Jurkat, Clone E6-1 (cell line): ENCODE measurements around the gene RECQL. TPM values are rescaled to one million over a fixed set of nuclear protein-coding genes. Genes with fewer than 3 reads are reported as not detected.
A peak's percentile ranks its signal among the peaks of the same experiment; 100 is the strongest.

Experiments used
- DNase-seq: peaks from one replicate; pipeline ENCODE4 v3.0.0-alpha.2; 2011; ENCODE audit warnings: low read depth, low spot score
- H3K4me3 ChIP-seq: 2 replicates; pipeline ENCODE4 v1.5.1; 2011; ENCODE audit warnings: mild to moderate bottlenecking, low read length, control low read depth, moderate library complexity
- polyA plus RNA-seq: library from polyadenylated mRNA; unstranded; fragments of >200 nt; gene quantifications from one replicate; pipeline ENCODE4 v1.2.1, GENCODE V29; 2012; ENCODE audit warnings: missing spikeins; ENCODE audit not compliant: insufficient read length, insufficient read depth

Gene RECQL
- polyA plus RNA-seq, result 54.2 TPM

GRCh38 chr12:21501258-21502163 lies at the start of gene RECQL, which contains the start of gene GOLT1B:
Gene RECQL, minus strand, starts transcription at chr12:21501635. Its CDS starts 2,065 bp downstream, at chr12:21499570.
Gene GOLT1B, plus strand, starts transcription at chr12:21501789. Its CDS starts 135 bp downstream, at chr12:21501924.
- H3K4me3 ChIP-seq, result peak within 1 kb of the TSS; percentile 89
- DNase-seq, result peak; percentile 97

- DNase-seq, result no peak
- H3K4me3 ChIP-seq, result no peak overlapping the region
Observed at GRCh38 chr12:21547437-21547836, 46.0 kb upstream of the RECQL start.

GRCh38 chr12:21546716-21547115 lies 45.3 kb upstream of the RECQL start:
- H3K4me3 ChIP-seq, result no peak overlapping the region
- DNase-seq, result no peak

- no peak for DNase-seq
- H3K4me3 ChIP-seq, result no peak overlapping the region
Observed at GRCh38 chr12:21545557-21545956, 44.1 kb upstream of the RECQL start.

GRCh38 chr12:21543151-21543550 lies 41.7 kb upstream of the RECQL start:
- DNase-seq, result no peak
- H3K4me3 ChIP-seq, result no peak overlapping the region

GRCh38 chr12:21542403-21542802 lies 41.0 kb upstream of the RECQL start:
- DNase-seq, result no peak
- H3K4me3 ChIP-seq, result no peak overlapping the region

- no peak for DNase-seq
- H3K4me3 ChIP-seq, result no peak overlapping the region
Observed at GRCh38 chr12:21541773-21542172, 40.3 kb upstream of the RECQL start.

GRCh38 chr12:21539797-21540196 lies 38.4 kb upstream of the RECQL start:
- no peak for DNase-seq
- H3K4me3 ChIP-seq, result no peak overlapping the region

- no peak for DNase-seq
- no peak overlapping the region for H3K4me3 ChIP-seq
Observed at GRCh38 chr12:21538061-21538653, 36.7 kb upstream of the RECQL start.

- no peak for DNase-seq
- H3K4me3 ChIP-seq, result no peak overlapping the region
Observed at GRCh38 chr12:21529456-21529855, 28.0 kb upstream of the RECQL start.

- DNase-seq, result no peak
- H3K4me3 ChIP-seq, result no peak overlapping the region
Observed at GRCh38 chr12:21528953-21529352, 27.5 kb upstream of the RECQL start.

GRCh38 chr12:21527451-21528180 lies 26.2 kb upstream of the RECQL start:
- H3K4me3 ChIP-seq, result peak overlapping the region; percentile 16
- DNase-seq, result no peak

- no peak for DNase-seq
- H3K4me3 ChIP-seq, result no peak overlapping the region
Observed at GRCh38 chr12:21526721-21527345, 25.4 kb upstream of the RECQL start.

GRCh38 chr12:21526053-21526452 lies 24.6 kb upstream of the RECQL start, which contains the start of gene SPX:
Gene SPX, plus strand, starts transcription at chr12:21526296. Its CDS starts 177 bp downstream, at chr12:21526473.
- DNase-seq, result no peak
- H3K4me3 ChIP-seq, result no peak within 1 kb of the TSS

- DNase-seq, result no peak
- no peak overlapping the region for H3K4me3 ChIP-seq
Observed at GRCh38 chr12:21523148-21523547, 21.7 kb upstream of the RECQL start.

- no peak for DNase-seq
- H3K4me3 ChIP-seq, result no peak overlapping the region
Observed at GRCh38 chr12:21521541-21521940, 20.1 kb upstream of the RECQL start.

GRCh38 chr12:21518451-21518850 lies 17.0 kb upstream of the RECQL start:
- no peak overlapping the region for H3K4me3 ChIP-seq

GRCh38 chr12:21516281-21516680 lies 14.8 kb upstream of the RECQL start:
- DNase-seq, result no peak
- H3K4me3 ChIP-seq, result no peak overlapping the region

More at GRCh38 chr12:21518451-21518850, 17.0 kb upstream of the RECQL start:
- DNase-seq, result no peak

GRCh38 chr12:21509768-21510167 lies 8.3 kb upstream of the RECQL start:
- peak; percentile 11 for DNase-seq
- no peak overlapping the region for H3K4me3 ChIP-seq
